OCI-LY3 (cell line): ENCODE results near the gene S1PR2.

Experiments used
- H2AFZ ChIP-seq: fragments of 200-600, 300-600 bp; shearing (Covaris generic); 2 replicates; pipeline ENCODE4 v1.6.0; 2014; ENCODE audit warnings: antibody characterized with exemption, low read depth, low read length
- H3K27ac ChIP-seq: fragments of 200-600, 300-600 bp; sonication (generic); 2 replicates; pipeline ENCODE4 v1.5.1; 2014; ENCODE audit warnings: mild to moderate bottlenecking, low read length, moderate library complexity, mixed read lengths
- H3K27me3 ChIP-seq: fragments of 200-600, 300-600 bp; sonication (generic); 2 replicates; pipeline ENCODE4 v1.6.1; 2014; ENCODE audit warnings: low read depth, low read length, mixed read lengths
- H3K36me3 ChIP-seq: fragments of 200-600, 300-600 bp; sonication (generic); replicated peaks from 2 replicates; pipeline ENCODE3; 2014; ENCODE audit warnings: low read depth, low read length, mixed read lengths
- H3K4me1 ChIP-seq: fragments of 300-600, 200-600 bp; sonication (generic); 2 replicates; pipeline ENCODE4 v1.6.1; 2014; ENCODE audit warnings: low read length, mixed read lengths
- H3K4me2 ChIP-seq: fragments of 200-600, 300-600 bp; sonication (generic); 2 replicates; pipeline ENCODE4 v1.6.1; 2014; ENCODE audit warnings: low read length, mixed read lengths
- H3K4me3 ChIP-seq: fragments of 300-600, 200-600 bp; sonication (generic); 2 replicates; pipeline ENCODE4 v1.5.1; 2014; ENCODE audit warnings: antibody characterized with exemption, mild to moderate bottlenecking, low read length, moderate library complexity
- H3K79me2 ChIP-seq: fragments of 300-600, 200-600 bp; shearing (Covaris generic); 2 replicates; pipeline ENCODE4 v1.6.1; 2014; ENCODE audit warnings: mild to moderate bottlenecking, low read length, mixed read lengths
- H3K9ac ChIP-seq: fragments of 300-600, 200-600 bp; shearing (Covaris generic); 2 replicates; pipeline ENCODE4 v1.6.0; 2014; ENCODE audit warnings: mild to moderate bottlenecking, low read length, moderate library complexity
- H3K9me3 ChIP-seq: fragments of 200-600, 300-600 bp; shearing (Covaris generic); 2 replicates; pipeline ENCODE4 v1.6.1; 2014; ENCODE audit warnings: low read length, mixed read lengths; ENCODE audit not compliant: insufficient read depth
- H4K20me1 ChIP-seq: fragments of 200-600, 300-600 bp; sonication (generic); 2 replicates; pipeline ENCODE4 v1.6.1; 2016; ENCODE audit warnings: low read length, mixed read lengths; ENCODE audit not compliant: insufficient read depth
- EZH2phosphoT487 ChIP-seq: fragments of 200-600 bp; shearing (Covaris generic); IDR thresholded peaks from 2 replicates; pipeline ENCODE4 v1.6.1; 2018; ENCODE audit warnings: antibody characterized with exemption, mixed run types, low read depth
- TF ChIP-seq, protein P1 (sequence below): fragments of 200-600, 300-600 bp; sonication (generic); IDR thresholded peaks from 2 replicates; pipeline ENCODE4 v1.5.1; 2014; ENCODE audit warnings: antibody characterized with exemption, low read length, low read depth

The S1PR2 gene

DNA sequence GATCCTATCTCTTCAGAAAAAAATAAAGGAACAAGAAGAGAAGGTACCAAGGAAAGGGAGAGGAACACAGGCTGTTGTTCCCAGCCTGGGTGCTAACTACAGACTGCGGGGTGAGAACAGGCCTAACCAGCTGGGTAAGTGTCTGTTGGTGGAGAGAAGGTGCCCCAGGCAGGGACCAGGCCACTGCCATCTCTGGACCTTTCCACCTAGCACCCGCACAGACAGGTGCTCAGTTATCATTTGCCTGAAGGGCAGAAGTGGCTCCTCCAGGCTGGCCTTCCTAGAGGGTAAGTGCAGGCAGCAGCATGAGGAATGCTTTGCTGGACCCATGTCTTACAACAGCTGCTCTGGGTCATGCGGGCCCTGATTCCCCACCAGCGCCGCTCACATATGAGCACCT, 46.5 kb downstream of the S1PR2 start:
- Histone ChIP-seq H3K9ac (no peak overlapping the region), H2AFZ (no peak overlapping the region), H4K20me1 (peaks cover 71% of the 10 kb centered on the region), H3K36me3 (peaks cover 44% of the 10 kb centered on the region), H3K27me3 (no peaks in the 10 kb centered on the region), H3K4me2 (no peak overlapping the region), H3K79me2 (peaks cover 94% of the 10 kb centered on the region), H3K4me3 (no peak overlapping the region), H3K4me1 (no peaks in the 10 kb centered on the region), H3K9me3 (no peaks in the 10 kb centered on the region), H3K27ac (no peak overlapping the region)
- TF ChIP-seq, protein P1, sequence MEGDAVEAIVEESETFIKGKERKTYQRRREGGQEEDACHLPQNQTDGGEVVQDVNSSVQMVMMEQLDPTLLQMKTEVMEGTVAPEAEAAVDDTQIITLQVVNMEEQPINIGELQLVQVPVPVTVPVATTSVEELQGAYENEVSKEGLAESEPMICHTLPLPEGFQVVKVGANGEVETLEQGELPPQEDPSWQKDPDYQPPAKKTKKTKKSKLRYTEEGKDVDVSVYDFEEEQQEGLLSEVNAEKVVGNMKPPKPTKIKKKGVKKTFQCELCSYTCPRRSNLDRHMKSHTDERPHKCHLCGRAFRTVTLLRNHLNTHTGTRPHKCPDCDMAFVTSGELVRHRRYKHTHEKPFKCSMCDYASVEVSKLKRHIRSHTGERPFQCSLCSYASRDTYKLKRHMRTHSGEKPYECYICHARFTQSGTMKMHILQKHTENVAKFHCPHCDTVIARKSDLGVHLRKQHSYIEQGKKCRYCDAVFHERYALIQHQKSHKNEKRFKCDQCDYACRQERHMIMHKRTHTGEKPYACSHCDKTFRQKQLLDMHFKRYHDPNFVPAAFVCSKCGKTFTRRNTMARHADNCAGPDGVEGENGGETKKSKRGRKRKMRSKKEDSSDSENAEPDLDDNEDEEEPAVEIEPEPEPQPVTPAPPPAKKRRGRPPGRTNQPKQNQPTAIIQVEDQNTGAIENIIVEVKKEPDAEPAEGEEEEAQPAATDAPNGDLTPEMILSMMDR: no peak
- TF ChIP-seq EZH2phosphoT487: no peak

DNA sequence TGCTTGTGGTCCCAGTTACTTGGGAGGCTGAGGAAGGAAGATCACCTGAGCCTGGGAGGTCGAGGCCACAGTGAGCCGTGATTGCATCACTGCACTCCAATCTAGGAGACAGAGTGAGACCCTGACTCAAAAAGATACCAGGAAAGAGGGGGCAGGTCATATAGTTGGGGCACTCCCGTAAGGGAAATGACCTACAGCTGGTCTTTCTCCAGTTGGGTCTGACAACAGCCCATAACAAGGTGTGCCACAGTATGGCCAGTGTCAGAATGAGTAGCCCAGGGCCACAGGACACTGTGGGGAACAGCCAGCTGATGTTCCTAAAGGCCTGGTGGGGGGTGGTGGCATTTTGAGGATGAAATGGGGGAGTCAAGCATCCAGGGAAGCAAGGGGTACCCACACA, 47.2 kb downstream of the S1PR2 start:
- H3K27ac ChIP-seq: no peak overlapping the region
- H3K9me3 ChIP-seq: no peaks in the 10 kb centered on the region
- peaks cover 48% of the 10 kb centered on the region for H3K36me3 ChIP-seq
- H3K79me2 ChIP-seq: peaks cover 94% of the 10 kb centered on the region
- H3K27me3 ChIP-seq: no peaks in the 10 kb centered on the region
- H2AFZ ChIP-seq: no peak overlapping the region
- no peak overlapping the region for H3K9ac ChIP-seq
- TF ChIP-seq, protein P1: no peak
- no peak for TF ChIP-seq EZH2phosphoT487
- H4K20me1 ChIP-seq: peaks cover 66% of the 10 kb centered on the region
- no peaks in the 10 kb centered on the region for H3K4me1 ChIP-seq
- no peak overlapping the region for H3K4me3 ChIP-seq
- H3K4me2 ChIP-seq: no peak overlapping the region

DNA sequence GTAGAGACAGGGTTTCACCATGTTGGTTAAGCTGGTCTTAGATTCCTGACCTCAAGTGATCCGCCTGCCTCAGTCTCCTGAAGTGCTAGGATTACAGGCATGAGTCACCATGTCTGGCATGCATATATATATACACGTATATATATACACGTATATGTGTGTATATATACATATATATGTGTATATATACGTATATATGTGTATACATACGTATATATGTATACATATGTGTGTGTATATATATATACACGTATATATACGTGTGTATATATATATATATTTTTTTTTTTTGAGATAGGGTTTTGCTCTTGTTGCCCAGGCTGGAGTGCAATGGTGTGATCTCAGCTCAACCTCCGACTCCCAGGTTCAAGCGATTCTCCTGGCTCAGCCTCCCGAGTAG, 48.3 kb downstream of the S1PR2 start:
- no peak overlapping the region for H3K9ac ChIP-seq
- peaks cover 48% of the 10 kb centered on the region for H3K36me3 ChIP-seq
- peaks cover 56% of the 10 kb centered on the region for H4K20me1 ChIP-seq
- no peaks in the 10 kb centered on the region for H3K9me3 ChIP-seq
- TF ChIP-seq, protein P1: no peak
- TF ChIP-seq EZH2phosphoT487: no peak
- H3K4me3 ChIP-seq: no peak overlapping the region
- no peak overlapping the region for H2AFZ ChIP-seq
- H3K4me1 ChIP-seq: no peaks in the 10 kb centered on the region
- H3K79me2 ChIP-seq: peaks cover 83% of the 10 kb centered on the region
- H3K27ac ChIP-seq: no peak overlapping the region
- no peak overlapping the region for H3K4me2 ChIP-seq
- no peaks in the 10 kb centered on the region for H3K27me3 ChIP-seq

DNA sequence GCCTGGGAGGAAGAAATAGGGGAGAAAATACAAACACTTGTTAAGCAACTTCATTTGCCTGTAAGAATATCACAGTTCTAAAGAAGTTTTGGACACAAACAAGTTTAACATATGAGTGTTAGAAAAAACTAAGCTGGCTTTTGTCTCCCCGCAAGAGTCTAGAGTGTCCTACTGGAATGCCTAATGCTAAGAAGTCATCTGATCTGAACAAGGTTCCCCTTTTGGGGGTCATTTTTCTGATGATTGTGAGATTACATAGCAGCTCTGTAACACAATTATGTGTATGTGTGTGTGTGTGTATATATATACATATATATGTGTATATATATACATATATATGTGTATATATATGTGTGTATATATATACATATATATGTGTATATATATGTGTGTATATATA, 49.1 kb downstream of the S1PR2 start:
- no peak for TF ChIP-seq EZH2phosphoT487
- TF ChIP-seq, protein P1: no peak
- Histone ChIP-seq H3K4me2 (no peak overlapping the region), H3K4me1 (no peaks in the 10 kb centered on the region), H2AFZ (no peak overlapping the region), H3K9ac (no peak overlapping the region), H3K27ac (no peak overlapping the region), H4K20me1 (peaks cover 48% of the 10 kb centered on the region), H3K27me3 (no peaks in the 10 kb centered on the region), H3K4me3 (no peak overlapping the region), H3K79me2 (peaks cover 80% of the 10 kb centered on the region), H3K36me3 (peaks cover 49% of the 10 kb centered on the region), H3K9me3 (no peaks in the 10 kb centered on the region)
